Suppressor macrophage (primary cell): Measurements from ENCODE around the gene MDP1.
"Not testable (repeated sequence)": the region's sequence is repeated elsewhere in the genome, so short reads cannot be mapped to it uniquely, and the experiment has no call there.

Experiments used
- DNase-seq, 4 experiments: peaks; one replicate each; pipeline ENCODE4 v3.0.0-alpha.2; 2020 to 2022

Gene MDP1

DNA sequence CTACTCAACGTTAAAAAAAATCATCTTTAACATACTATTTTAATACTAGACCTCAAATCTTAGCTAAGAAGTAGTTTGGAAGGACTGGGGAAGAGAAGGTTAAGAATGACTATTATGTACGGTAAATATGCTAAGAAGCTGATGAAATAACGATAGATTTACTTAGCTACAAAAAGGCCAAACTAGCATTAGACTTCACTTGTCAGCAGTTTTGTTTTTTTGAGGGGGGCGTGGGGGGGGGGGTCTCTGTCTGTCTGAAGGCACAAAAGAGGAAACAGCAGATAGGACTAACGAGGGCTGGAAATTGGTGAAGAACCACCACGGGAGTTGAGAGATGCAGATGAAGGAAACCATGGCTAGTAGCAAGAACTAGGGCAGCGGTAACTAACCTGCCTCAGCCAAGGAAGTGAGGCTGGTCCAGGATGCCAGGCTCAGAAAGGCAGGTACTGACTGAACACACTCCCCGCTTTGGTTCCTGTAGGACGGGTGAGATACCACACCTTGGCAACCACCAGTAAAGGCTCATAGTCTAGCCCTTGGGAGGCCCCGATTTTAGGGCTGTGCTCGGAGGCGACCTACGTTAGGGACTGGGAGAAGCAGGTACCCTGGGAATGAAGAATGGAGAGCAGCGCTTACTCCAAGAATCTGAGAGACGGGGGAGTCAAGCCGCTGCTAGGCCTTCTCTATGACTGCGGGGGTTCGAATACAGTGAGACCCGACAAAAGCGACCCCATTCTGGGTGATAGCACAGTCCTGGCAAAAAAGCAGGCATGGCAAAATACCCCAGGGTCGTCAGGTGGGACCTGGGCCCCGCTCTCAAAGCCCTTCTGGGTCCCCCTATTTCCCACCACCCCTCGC lies 15.6 kb upstream of the MDP1 start:
- peak in 2 of 4 experiments; percentile 6 to 18 for DNase-seq

DNA sequence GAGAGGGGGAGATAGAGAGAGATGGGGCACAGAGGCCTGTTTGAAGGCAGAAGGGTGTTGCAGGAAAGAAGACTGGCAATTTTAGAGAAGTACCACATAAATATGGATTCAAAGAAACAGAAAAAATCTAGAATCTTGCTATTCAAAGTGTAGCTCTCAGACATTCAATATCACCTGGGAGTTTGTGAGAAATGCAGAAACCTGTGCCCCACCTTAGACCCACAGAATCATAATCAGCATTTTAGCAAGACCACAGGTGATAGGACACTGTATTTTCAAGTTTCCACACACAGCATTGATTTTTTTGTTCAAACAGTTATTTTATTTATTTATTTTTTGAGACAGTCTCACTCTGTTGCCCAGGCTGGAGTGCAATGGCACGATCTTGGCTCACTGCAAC lies 13.0 kb upstream of the MDP1 start:
- DNase-seq = no peak

DNA sequence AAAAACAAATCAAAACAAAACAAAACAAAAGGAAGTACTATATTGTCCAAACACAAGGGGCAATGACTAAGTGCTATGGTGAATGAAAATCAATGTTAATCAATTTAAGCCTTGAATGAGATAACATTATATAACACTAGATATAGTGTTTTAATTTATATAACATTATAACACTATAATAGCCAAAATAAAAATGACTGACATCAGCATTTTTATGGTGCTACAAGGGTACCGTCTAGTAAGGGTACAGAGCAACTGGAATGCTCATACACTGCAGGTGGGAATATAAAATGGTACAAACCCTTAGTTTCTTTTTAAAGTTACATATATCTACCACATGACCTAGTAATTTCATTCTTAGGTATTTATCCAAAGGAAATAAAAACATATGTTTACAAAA lies 10.6 kb upstream of the MDP1 start:
- DNase-seq = no peak

DNA sequence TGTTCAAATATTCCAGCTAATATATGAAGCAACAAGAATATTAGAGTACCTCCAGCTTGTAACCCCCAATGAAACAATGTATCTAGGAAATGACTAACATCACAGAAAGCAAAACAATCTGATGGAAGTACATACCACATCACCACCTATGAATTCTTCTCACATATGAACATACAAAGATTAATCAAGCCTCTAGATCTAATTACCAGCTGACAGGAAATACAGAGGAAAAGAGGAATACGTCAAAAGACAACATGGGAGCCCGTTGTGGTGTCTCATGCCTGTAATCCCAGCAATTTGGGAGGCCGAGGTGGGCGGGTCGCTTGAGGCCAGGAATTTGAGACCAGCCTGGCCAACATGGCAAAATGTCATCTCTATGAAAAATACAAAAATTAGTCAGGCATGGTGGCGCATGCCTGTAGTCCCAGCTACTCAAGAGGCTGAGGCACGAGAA lies 8.8 kb upstream of the MDP1 start:
- no peak for DNase-seq

DNA sequence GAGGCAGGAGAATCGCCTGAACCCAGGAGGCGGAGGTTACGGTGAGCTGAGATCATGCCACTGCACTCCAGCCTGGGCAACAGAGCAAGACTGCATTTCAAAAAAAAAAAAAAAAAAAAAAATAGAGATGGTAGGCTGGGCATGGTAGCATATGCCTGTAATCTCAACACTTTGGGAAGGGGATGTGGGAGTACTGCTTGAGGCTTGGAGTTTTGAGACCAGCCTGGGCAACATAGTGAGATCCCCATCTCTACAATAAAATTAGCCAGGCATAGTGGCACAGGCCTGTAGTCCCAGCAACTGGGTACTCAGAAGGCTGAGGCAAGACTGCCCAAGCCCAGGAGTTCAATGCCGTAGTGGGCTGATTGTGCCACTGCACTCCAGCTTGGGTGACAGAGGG lies 7.1 kb upstream of the MDP1 start:
- not testable (repeated sequence) for DNase-seq

DNA sequence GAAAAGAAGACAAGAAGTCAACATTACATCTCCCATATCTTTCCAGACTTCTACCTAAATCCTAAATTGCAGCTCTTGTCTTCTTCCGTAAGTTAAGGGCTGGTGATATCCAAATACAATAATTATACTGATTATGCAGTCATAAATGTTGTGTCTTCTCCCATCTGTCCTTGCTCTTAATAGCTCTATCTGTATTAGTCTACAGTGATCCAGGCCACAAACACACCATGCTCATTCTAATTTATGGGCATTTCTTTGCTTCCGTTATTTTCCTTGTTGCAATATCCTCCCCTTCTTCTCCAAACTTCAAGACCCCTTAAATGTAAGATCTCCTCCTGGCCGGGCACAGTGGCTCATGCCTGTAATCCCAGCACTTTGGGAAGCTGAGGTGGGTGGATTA lies 3.7 kb upstream of the MDP1 start:
- DNase-seq = no peak

DNA sequence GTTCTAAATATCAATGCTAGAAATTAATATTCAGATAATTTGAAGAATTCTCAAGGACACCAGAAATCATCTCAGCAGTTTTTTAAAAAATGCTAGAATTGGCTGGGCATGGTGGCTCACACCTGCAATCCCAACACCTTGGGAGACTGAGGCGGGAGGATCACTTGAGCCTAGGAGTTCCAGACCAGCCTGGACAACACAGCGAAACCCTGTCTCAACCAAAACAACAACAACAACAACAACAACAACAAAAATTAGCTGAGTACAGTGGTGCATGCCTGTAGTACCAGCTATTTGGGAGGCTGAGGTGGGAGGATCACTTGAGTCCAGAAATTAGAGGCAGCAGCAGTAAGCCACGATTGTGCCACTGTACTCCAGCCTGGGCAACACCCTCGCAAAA lies 3.2 kb upstream of the MDP1 start:
- no peak for DNase-seq

DNA sequence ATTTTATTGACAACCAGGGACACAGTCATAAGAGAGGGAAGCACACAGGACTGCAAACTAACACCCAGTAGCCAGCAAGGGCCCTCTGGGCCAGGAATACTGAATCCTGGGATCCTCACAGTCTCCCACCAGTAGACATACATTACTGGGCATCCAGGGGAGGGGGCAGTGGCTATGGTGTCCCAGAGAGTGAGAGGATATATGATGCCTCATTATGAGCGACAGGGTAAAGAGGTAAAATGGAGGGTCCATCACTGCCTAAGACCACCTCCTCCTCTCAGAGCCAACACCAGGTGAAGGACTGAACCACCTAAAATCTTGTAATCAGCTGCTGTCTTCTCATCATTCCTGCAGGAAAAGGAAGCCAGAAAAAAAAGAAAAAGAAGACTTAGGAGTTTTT lies 1.0 kb upstream of the MDP1 start:
- not testable (repeated sequence) for DNase-seq

DNA sequence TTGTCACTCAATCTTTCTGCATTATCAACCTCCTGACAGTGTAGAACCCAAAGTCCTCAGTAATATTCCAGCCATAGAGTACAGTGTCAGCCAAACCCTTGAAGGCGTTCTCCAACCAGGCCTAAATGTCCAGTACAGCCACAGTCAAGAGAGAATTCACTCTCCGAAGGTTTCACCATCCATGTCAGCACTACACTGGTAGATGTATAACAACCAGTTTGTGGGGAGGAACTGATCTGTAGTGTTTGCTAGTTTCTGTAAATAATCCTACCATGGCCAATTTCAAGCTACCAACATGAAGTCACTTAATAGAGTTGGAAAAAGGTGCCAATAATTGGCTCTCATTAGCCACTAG lies 456 bp upstream of the MDP1 start:
- DNase-seq = no peak

DNA sequence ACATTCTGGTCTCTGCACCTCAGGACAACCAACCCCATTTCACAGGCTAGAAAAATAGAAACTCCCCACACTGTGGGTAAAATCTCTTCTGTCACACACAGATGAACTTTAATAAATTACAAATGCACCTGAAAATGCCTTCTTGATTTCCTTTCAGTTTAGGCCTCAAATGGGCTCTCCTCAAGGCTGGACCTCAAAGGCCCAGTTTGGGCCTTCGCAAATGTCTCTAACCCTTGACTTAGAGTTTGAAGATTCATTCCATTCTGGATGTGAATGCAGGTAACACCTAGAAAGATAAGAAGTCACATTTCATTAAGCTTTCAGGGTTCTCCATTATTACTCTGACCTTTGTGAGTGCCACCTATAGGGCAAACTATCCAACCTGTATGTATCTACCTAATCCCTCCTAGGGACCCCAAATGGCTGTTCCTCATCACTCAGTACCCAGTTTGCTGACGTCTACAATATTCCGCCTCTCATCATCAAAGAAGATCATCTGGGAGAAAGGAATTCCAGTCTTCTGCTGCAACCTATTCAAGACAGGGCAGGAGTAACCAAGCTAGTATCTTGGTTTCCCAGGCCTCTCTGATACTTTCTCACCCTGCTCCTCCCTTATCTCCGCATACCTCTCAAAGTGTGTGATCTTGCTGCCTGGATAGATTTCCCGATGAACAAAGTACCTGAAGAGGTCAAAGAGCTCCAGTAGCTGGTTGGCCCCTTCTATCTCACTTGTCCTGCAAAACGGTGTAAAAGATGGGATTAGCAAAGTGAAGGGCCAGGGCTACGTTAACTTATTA lies 1.8 kb downstream of the MDP1 start:
- DNase-seq = no peak

DNA sequence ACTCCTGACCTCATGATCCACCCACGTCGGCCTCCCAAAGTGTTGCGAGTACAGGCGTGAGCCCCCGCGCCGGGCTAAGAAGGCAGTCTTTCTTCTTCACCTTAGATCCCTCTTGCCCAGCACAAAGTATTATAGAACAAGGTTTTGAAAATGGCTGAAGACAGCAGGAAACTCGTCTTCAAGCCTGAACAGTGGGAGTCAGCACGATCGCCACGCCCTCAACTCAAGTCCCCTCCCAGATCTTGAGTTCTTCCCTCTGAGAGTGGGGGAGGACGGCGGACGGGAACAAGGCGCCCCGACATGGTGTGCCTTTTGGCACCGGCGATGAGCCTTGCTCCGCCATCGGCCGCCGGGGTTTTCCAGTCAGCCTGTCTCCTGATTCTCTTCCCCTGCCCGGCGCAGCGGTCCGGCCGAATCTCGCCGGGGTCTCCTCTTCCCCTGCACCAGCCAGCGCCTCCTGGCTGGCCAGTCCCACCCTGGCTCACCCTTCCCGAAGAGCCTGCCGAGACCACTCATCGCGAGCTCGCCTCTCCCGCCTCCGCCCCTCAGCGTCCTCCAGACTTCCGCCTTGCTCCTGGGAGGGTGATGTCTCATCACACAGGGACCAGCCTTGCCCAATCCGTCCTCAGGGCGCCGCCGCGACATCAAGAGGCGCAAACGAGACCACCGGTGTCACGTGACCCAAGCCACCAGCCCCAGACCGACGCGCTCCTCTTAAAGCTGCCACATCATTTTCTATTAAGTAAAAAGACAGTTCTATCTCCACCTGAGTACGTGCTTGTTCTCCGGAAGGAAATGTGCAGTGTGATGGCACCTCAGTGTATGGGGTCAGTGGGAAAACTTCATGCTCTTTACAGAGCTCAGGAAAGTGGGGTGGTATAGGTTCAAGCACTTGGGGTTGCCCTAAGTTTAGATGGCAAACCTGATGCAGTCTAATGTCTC lies 2.7 kb downstream of the MDP1 start, which contains the start of gene CHMP4A:
TSS of gene CHMP4A (minus strand) at position 565 of the 942 bp plus-strand sequence. CDS start at position 516, 49 bp downstream.
- peak; percentile 98 to 99 (median 99) for DNase-seq

DNA sequence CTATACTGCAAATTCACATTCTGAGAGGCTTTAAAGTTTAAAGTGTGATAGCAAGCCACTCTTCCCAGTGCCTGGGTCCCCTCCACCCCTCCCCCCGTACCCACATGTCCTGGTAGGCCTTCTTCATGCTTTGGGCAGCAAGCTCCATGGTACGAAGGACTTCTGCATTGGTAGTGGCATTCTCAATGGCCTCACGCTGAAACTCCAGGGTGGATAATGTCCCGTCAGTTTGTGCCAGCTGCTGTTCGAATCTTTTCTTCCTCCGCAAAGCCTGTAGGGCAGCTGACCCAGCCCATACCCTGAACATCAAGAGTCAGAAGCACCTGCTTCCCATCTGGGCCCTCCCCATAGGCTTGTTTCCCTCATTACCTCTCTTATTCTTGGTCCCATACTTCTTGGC lies 4.6 kb downstream of the MDP1 start:
- no peak for DNase-seq

DNA sequence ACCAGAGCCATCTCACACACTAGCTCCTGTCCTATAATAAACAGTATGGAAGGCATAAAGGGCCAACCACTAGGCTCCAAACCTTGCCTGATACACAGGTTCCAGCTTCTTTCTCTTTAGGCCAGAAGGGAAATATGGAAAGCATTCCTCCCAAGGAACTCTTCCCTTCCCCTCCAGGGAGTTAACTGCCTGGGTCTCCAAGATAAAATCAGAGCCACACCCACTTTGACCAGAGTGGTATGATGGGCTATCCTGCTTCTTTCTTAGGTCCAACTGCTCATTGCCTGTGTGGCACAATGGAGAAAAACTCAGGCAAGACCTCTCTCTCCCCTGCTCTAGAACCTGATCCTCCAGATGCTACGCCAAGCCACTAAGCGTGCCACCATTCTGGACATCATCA lies 8.2 kb downstream of the MDP1 start:
- DNase-seq = no peak

DNA sequence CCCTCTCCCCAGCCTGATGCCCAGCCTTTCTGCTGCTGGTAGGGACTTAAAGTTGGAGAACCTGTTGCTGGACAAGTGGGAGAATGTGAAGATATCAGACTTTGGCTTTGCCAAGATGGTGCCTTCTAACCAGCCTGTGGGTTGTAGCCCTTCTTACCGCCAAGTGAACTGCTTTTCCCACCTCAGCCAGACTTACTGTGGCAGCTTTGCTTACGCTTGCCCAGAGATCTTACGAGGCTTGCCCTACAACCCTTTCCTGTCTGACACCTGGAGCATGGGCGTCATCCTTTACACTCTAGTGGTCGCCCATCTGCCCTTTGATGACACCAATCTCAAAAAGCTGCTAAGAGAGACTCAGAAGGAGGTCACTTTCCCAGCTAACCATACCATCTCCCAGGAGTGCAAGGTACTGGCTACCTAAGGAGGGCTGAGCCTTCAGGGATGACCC lies 8.7 kb downstream of the MDP1 start:
- DNase-seq = no peak

DNA sequence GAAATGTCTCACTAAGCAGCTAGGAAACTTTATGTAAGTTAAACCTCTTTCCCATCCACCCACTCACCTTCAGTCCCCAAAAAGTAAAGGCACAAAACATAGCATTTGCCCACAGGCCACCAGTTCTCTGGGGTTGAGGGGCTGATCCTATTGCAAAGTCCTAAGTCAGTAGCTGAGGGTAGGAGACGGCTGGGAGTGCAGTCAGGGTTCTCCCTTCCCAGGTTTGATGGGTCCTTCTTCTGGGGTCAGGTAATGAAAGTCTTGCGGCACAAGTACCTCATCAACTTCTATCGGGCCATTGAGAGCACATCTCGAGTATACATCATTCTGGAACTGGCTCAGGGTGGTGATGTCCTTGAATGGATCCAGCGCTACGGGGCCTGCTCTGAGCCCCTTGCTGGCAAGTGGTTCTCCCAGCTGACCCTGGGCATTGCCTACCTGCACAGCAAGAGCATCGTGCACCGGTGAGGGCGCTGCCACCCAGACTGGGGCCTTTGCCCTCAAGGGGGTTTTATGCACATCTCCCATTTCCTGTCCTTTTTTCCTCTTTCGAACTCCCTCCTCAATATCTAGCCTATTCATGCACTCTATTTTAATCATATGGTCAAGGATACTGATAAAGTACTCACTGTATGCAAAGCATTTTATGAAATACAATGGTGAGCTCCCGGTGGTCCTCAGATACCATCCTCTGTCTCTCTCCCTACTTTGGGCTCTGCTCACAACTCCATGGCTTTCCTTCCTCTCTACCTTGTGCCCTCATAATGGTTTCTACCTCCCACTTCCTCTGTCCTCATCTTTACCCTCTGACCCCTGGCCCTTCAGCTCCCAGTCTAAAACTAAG lies 9.4 kb downstream of the MDP1 start:
- no peak for DNase-seq

DNA sequence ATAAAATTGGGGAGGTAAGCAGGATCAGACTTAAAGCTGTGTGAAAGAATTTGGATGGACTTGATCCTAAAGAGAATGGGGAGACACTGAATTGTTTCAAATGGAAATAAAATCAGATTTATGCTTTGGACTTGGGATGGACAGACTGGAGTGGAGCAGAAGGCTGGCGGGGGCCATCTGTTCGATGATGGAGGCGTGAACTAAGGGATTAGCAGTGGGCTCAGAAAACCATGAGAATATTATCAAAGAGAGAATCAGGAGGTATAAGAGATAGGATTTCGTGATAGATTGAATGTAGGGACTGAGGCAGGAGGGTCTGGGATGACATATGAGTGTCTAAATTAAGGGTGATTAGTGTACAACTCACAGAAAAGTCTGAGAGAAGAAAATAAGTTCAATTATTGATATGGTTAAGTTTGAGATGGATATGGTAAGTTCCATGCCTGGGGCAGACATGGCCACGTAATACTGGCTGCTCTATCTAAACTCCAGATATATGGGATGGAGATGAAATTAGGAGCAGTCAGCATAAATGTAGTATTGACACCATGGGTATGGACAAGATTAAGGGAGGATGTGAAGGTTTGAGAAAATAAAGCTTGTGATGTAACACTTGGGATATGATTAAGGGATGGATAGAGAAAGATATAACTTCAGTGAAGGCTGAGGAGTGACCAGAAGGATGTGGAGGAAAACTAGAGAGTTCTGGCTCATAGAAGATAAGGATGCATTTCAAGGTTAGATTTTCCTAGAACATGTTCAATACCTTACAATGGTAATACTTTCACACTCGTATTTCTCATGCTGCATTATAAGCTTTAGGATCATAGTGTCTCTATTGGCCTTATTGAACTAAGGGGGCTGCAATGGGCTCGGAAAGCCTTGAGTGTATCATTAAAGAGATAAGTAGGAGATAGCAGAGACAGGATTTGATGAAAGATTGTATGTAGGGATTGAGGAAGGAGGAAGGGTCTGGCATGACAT lies 11.4 kb downstream of the MDP1 start:
- no peak for DNase-seq

DNA sequence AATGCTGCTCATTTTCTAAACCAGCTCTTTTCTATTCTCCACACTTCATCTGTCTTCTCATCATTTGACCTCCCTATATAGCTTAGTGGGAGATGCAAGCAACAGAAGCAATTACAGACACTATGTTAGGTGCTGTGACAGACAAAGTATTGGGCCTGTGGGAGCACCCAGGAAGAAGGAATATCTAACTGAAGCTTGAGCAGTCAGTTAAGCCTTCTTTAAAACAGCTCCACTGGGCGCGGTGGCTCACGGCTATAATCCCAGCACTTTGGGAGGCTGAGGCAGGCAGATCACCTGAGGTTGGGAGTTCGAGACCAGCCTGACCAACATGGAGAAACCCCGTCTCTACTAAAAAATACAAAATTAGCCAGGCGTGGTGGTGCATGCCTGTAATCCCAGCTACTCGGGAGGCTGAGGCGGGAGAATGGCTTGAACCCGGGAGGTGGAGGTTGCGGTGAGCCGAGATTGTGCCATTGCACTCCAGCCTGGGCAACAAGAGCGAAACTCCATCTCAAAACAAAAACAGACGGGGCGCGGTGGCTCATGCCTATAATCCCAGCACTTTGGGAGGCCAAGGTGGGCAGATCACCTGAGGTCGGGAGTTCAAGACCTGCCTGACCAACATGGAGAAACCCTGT lies 12.5 kb downstream of the MDP1 start:
- DNase-seq = not testable (repeated sequence)

DNA sequence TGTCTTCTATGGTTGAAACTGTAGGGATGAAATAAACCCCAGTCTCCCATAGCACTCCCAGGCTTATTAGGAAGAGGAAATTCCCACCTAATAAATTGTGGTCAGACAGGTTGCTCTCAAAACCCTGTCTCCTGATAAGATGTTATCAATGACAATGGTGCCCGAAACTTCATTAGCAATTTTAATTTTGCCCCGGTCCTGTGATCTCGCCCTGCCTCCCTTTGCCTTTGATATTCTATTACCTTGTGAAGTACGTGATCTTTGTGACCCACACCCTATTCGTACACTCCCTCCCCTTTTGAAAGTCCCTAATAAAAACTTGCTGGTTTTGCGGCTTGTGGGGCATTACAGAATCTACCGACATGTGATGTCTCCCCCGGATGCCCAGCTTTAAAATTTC lies 13.3 kb downstream of the MDP1 start:
- DNase-seq = not testable (repeated sequence)

DNA sequence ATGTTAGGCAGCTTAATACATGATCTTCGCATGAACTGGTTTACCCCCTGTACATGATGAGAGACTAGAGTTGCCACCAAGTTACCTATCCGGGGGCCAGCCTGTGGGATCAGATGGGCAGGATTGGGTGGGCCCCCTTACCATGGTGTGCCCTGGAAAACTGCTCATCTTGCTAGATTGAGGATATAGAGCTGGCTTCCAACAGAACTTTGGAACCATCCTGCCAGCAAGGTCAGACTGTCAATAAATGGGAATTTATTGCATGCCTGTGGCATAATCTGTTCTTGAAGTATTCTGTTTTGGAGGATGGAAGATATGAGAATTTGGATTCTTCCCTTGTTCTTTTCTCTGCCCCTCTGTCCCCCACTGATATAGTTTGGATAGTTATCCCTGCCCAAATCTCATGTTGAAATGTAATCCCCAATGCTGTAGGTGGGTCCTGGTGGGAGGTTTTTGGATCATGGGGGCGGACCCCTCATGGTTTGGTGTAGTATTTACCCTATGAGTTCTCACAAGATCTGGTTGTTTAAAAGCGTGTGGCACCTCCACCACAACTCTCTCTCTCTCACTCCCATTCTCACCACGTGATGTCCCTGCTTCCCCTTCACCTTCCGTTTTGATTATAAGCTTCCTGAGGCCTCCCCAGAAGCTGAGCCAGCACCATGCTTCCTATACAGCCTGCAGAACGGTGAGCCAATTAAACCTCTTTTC lies 16.9 kb downstream of the MDP1 start:
- DNase-seq = no peak
